AG20443 (cell line): ENCODE data around the gene IGSF23.
"Not testable (repeated sequence)": the region's sequence is repeated elsewhere in the genome, so short reads cannot be mapped to it uniquely, and the experiment has no call there.

ENCODE experiments used
- DNase-seq: peaks from one replicate; pipeline ENCODE4 v3.0.0; 2012; ENCODE audit warnings: low spot score, mixed read lengths

The IGSF23 gene

DNA sequence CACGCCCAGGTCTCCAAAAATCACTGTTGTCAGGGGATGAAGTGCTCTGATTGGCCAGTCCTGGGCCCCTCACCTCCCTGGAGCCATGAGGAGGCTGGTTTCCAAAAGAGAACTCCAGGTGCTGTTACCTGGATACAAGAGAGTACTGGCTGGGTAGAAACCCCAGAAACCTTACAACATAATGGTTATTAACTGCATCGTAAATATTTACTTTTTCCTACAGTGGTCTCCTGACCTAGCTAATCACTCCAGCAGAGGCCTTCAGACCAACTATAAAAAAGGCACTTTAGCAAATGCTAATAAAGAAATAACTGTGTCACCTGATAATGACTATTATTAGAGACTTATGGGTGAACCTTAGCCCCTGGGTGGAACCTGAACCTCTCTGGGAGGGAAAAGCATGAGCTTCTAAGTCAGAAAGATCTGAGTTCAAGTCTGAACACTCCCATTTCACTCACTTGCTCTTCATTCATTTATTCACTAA lies 1.5 kb upstream of the IGSF23 start:
- DNase-seq: no peak

- DNase-seq: no peak
Observed at GRCh38 chr19:44614313-44614712, 950 bp downstream of the IGSF23 start.

DNA sequence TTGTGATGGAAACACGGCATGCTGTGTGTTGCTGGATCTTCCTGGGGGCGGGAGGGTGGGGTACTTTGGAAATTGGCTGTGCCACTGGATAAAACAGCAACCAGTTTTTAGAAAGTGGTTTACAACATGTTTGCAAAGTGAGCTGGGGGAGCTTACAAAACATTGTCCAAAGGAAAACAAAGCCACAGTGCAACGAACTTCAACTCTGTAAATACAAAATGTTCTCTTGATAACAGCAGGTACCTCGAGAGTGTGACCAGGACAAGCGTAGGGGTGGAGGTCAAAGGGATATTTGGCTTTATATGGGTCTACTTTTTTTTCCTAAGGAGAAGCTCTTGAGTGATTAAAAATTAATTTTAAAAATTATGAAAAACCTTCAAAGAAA lies 2.5 kb downstream of the IGSF23 start:
- no peak for DNase-seq

- DNase-seq: no peak
Observed at GRCh38 chr19:44617110-44617880, 3.9 kb downstream of the IGSF23 start.

DNA sequence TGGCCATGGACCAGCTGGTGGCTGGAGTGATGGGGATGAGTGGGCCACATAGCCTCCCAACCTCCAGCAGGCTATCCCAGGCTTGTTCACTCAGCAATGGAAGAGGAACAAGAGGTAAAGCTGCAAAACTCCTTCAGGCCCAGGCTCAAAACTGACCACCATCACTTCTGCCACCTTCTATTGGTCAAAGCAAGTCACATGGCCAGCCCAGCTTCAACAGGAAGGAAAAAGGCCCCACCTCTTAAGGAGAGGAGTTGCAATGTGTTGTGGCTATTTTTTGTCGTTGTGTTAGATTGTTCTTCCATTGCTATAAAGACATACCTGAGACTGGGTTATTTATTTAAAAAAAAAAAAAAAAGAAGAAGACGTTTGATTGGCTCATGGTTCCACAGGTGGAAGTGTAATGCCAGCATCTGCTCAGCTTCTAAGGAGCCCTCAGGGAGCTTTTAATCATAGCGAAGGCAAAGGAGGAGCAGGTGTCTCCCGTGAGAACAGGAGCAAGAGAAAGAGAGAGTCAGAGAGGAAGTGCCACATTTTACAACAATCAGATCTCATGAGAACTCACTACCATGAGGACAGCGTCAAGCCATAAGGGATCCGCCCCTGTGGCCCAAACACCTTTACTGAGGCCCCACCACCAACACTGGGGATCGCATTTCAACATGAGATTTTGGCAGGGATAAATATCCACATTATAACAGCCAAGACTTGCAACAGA lies 5.4 kb downstream of the IGSF23 start:
- no peak for DNase-seq

- DNase-seq: no peak
Observed at GRCh38 chr19:44620667-44621066, 7.3 kb downstream of the IGSF23 start.

- no peak for DNase-seq
Observed at GRCh38 chr19:44621367-44621766, 8.0 kb downstream of the IGSF23 start.

GRCh38 chr19:44623080-44623479 lies 9.7 kb downstream of the IGSF23 start:
- peak; percentile 57 for DNase-seq

- DNase-seq: no peak
Observed at GRCh38 chr19:44623626-44624025, 10.3 kb downstream of the IGSF23 start.

- no peak for DNase-seq
Observed at GRCh38 chr19:44624840-44625354, 11.5 kb downstream of the IGSF23 start.

DNA sequence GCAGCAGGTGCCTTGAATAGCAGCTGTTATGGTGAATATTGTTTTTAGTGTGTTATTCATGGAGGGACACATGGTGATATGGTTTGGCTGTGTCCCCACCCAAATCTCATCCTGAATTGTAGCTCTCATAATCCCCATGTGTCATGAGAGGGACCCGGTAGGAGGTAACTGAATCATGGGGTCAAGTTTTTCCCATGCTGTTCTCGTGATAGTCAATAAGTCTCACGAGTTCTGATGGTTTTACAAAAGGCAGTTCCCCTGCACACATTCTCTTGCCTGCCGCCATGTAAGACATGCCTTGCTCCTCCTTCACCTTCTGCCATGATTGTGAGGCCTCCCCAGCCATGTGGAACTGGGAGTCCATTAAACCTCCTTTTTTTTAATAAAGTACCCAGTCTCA lies 12.3 kb downstream of the IGSF23 start:
- not testable (repeated sequence) for DNase-seq

DNA sequence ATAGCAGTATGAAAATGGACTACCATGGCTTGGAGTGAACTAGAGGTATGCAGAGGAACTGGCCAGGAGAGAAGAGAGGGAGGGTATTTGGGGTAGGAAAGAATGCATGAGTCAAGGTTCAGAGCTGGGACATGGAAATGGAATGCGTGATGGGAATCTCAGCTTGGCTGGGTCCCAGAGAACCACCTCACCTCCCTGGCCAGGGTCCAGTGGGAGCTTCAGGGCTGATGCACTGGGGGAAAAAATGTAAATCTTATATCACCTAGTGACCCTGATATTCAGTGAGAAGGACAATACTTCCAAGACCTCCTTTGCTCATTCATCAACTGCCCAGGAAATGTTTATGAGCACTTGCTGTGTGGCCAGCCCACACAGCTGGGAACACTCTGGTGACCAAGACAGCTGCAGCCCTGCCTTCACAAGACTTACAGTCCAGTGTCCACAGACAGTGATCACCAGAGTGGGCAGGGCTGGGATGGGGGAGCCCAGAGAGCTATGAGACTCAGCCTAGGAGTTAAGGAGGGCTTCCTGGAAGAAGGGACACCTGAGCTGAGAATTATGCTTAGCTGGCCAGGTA lies 12.8 kb downstream of the IGSF23 start:
- peak; percentile 90 for DNase-seq

DNA sequence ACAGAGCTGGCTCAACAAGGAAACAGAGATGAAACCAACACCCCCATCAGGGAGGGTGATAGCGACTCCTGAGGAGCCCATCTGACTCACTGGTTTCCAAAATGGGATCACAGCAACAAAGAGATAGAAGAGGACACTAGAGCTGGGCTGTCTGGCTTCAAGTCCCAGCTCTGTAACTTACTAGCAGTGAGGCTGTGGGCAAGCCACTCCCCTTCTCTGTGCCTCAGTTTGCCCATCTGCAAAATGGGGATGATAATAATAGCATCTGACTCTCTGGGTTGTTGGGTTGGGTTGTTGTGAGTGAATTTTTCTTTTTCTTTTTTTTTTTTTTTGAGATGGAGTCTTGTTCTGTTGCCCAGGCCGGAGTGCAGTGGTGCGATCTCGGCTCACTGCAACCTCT lies 14.3 kb downstream of the IGSF23 start:
- no peak for DNase-seq

- no peak for DNase-seq
Observed at GRCh38 chr19:44628793-44629192, 15.4 kb downstream of the IGSF23 start.

- not testable (repeated sequence) for DNase-seq
Observed at GRCh38 chr19:44631611-44632010, 18.2 kb downstream of the IGSF23 start.

DNA sequence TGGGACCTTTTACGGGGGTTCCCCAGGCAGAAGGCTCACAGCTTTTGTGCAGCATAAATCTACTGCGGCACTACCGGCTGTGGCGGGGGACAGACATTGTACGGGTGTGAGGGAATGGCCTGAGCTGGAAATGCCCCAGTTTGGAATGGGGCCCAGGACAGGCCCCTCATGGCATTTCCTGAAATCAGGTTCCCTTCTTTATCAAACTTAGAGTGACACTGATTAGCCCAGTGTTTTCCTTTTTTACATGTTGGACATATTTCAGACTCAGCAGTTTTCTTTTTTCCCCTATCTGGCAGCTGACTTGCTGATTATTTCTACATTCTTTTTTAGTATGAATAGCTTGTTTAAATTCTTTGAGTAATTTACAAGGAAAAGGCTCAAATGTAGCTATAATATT lies 20.7 kb downstream of the IGSF23 start:
- DNase-seq: not testable (repeated sequence)

- no peak for DNase-seq
Observed at GRCh38 chr19:44634785-44635184, 21.4 kb downstream of the IGSF23 start.

GRCh38 chr19:44635581-44636438 lies 22.4 kb downstream of the IGSF23 start:
- peak; percentile 22 for DNase-seq

DNA sequence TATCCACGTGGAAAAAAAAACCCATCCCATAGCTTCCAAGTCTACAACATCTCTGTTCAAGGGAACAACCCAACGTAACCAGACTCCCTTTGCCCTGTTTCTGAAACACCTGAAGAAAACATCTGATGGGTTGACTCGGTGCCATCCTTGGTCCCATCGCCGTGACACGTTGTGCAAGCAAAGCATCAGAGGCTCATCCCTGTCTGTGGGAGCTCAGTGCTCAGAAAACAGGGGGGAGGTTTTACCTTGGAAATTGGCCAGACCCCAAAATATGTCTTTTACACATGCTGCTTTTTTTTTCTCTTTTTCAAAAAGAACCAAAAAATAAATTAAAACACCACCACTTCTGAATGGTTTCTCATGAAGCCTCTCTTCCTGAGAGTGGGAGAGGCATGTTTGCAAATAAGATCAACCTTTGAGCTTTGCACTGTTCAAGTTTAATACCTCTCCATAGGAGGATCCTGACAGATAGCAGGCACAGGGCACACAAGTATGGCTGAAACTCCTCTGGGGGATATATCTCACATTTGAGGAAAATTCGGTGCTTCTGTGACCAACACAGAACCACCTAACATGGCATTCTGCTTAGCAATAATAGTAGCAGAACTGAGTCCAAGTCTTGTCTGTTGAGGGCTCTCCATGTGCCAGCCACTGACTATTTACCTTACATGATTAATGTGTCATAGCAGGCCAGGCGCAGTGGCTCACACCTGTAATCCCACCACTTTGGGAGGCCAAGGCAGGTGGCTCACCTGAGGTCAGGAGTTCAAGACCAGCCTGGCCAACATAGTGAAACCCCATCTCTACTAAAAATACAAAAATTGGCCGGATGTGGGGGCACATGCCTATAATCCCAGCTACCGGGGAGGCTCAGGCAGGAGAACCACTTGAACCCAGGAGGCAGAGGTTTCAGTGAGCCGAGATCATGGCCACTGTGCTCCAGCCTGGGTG lies 23.4 kb downstream of the IGSF23 start:
- no peak for DNase-seq

DNA sequence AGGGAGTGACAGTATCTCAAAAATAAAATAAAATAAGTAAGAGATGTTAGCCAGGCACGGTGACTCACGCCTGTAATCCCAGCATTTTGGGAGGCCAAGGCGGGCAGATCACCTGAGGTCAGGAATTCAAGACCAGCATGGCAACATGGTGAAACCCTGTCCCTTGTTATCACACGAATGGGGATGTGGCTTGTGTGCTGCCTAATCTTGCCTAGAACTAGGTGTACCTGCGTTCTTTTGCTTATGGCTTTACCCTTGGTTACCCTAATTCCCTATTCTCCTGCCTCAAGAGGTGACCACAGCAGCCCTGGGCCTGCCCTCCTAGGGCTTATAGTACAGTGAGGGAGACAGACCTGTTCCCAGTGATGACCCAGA lies 24.0 kb downstream of the IGSF23 start:
- DNase-seq: no peak

GRCh38 chr19:44640518-44640917 lies 27.2 kb downstream of the IGSF23 start:
- peak; percentile 49 for DNase-seq
